ENCODE data around the gene ZNF414.
"Not testable (repeated sequence)": the region's sequence is repeated elsewhere in the genome, so short reads cannot be mapped to it uniquely, and the experiment has no call there.

Gene ZNF414

GRCh38 chr19:8513687-8514504, at the start of gene ZNF414:
Gene ZNF414, minus strand, starts transcription at chr19:8514167. Its CDS starts 121 bp downstream, at chr19:8514046.
- DNase-seq (ENCODE audit: low read depth in 2 of 2) = peak; percentile 92 to 99

DNA sequence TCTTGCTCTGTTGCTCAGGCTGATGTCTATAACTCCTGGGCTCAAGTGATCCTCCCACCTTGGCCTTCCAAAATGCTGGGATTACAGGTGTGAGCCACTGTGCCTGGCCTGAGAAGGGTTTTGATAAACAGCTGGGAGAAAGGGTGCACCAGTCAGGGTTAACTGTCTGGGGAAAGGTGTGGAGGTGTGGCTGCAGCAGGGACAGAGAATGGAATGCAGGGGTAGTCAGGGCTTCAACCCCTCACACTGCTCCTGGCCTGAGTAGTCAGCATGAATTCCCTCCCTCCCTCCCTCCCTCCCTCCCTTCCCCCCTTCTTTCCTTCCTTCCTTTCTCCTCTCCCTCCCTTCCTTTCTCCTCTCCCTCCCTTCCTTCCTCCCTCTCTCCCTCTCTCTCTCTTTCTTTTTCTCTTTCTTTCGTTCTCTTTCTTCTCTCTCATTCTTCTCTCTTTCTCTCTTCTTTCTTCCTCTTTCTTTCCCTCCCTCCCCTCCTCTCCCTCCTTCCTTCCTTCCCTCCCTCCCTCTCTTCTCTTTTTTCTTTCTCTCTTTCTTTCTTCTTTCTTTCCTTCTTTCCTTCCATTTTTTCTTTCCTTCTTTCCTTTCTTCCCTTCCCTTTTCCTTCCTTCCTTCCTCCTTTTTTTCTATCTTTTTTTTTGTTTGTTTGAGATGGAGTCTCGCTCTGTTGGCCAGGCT, 47.3 kb upstream of the ZNF414 start:
- no peak for DNase-seq (ENCODE audit: low read depth in 2 of 2)

DNA sequence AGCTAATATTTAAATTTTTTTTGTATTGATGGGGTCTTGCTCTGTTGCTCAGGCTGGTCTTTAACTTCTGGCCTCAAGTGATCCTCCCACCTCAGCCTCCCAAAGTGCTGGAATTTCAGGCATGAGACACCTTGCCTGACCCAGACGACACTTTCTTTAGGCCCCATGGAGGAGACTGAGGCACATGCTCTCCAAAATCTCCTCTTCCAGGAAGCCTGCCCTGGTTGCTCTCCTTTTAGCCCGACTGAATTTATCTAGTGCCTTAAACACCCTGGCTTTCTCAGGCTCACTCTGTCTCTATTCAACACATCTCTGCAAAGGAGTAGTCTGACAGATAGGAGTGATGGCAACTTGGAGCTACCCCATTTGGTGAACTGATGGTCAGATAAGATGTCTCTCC, 44.4 kb upstream of the ZNF414 start:
- DNase-seq (ENCODE audit: low read depth in 2 of 2) = no peak

- no peak for DNase-seq (ENCODE audit: low read depth in 2 of 2)
These were observed 43.8 kb upstream of the ZNF414 start for GRCh38 chr19:8557642-8558238.

GRCh38 chr19:8553729-8554128, 39.8 kb upstream of the ZNF414 start:
- DNase-seq (ENCODE audit: low read depth in 2 of 2) = not testable (repeated sequence)

DNA sequence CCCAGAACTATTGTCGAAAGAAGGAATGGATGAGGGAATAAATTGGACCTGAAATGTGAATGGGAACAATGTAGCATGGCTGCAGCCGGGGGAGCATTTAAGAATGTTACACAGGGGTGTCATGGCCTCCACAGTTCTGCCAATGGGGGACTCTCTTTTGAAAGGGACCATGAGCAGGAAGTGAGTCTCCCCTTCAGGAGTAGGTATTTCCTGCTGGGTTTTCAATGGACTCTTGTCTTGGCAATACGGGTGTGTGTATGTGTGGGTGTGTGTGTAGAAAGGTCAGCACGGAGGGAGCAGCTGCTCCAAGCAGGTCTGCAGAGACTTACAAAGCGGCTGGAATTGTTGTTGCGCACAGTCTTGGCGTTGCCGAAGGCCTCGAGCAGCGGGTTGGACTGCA, 38.8 kb upstream of the ZNF414 start:
- no peak for DNase-seq (ENCODE audit: low read depth in 2 of 2)

DNA sequence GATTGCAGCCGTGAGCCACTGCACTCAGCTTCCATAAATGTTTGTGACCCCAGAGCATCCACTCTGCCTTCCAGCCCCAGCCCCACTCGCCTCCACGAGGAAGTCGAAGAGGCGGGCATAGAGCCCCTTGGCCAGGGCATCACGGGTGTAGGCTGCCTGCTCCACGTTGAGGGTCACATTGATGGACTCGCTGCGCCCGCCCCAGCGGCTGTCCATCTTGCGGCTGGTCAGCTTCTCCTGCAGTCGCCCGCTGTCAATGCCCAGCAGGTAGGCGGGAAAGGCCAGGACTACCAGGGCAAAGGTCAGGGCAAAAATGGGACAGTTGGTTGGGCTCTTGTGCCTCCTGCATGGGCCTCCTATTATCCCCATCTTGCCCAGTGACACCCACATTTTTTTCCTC, 36.1 kb upstream of the ZNF414 start:
- no peak for DNase-seq (ENCODE audit: low read depth in 2 of 2)

DNA sequence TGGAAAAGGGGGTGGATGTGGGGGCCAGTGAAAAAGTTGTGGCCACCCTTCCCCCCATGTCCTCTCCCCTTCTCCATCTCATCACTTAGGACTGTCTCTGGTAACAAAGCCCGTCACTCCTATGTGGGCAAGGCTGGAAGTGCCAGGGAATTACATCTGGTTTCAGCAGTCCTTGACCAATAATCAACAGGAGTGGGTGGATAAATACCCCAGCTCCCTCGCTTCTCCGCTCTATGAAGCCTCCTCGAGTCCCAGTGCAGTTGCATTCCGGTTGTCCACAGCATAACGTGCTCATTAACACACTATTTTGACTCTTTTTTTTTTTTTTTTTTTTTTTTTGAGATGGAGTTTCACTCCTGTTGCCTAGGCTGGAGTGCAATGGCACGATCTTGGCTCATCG, 31.8 kb upstream of the ZNF414 start:
- DNase-seq (ENCODE audit: low read depth in 2 of 2) = no peak

GRCh38 chr19:8544168-8544567, 30.2 kb upstream of the ZNF414 start:
- no peak for DNase-seq (ENCODE audit: low read depth in 2 of 2)

- no peak for DNase-seq (ENCODE audit: low read depth in 2 of 2)
These were observed 25.7 kb upstream of the ZNF414 start for GRCh38 chr19:8539621-8540149.

DNA sequence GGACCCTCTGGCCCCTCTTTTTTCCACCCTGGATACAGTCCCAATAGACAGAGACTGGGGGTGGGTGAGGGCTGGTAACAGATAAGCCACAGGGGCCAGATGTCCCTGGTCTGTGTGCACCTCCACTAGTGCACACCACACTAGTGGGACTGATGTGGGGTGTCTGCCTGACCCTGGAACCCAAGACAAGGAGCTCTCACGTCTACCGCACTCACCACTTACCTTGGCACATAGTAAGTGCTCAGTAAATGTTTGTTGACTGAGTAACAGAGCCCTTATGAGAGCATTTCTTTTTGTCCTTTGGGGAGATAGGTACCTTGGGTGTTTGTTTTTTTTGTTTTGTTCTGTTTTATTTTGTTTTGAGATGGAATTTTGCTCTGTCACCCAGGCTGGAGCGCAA, 23.1 kb upstream of the ZNF414 start:
- DNase-seq (ENCODE audit: low read depth in 2 of 2) = no peak

- DNase-seq (ENCODE audit: low read depth in 2 of 2) = no peak
These were observed 22.3 kb upstream of the ZNF414 start for GRCh38 chr19:8536282-8536681.

GRCh38 chr19:8532225-8532624, 18.3 kb upstream of the ZNF414 start:
- no peak for DNase-seq (ENCODE audit: low read depth in 2 of 2)

- no peak for DNase-seq (ENCODE audit: low read depth in 2 of 2)
These were observed 17.5 kb upstream of the ZNF414 start for GRCh38 chr19:8531470-8531869.

- DNase-seq (ENCODE audit: low read depth in 2 of 2) = no peak
These were observed 16.2 kb upstream of the ZNF414 start for GRCh38 chr19:8530061-8530679.

DNA sequence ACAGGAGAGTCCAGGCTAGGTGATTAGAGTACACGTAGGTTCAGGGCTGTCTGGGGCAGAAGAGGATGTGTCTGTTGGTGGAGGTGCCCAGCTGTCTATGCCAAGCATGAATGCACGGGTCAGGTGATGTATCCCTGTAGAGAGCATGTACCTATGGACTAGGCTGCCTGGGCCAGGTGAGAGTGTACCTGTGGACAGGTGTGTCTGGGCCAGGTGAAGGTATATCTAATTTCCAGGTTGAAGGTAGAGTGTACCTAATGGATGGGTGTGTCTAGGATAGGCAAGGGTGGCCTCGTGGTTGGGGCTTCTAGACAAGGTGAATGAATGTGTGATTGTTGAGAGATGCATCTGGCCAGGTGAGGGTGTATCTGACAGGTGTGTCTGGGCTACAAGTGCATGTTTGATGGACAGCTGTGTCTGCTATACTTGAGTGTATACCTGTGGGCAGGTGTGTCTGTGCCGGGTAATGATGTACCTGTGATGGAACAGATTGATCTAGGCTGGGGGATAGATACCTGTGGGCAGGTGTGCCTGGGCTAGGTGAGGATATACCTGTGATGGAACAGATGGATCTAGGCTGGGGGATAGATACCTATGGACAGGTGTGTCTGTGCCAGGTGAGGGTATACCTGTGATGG, 15.5 kb upstream of the ZNF414 start:
- DNase-seq (ENCODE audit: low read depth in 2 of 2) = no peak

DNA sequence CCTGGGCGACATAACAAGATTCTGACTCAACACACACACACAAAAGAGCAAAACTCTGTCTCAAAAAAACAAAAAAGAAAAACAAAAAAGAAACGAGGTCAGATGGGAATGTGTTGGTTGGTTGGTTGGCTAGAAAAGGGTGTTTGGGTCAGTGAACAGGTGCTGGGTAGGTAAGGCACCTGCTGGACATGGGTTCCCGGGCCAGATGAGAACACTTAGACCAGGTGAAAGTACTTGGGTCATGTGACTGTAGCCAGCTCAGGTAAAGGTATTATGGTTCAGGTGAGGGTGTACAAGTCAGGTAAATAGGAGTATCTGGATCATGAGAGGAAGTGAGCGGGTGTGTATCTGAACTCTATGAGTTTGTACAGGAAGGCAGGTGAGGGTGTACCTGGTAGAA, 14.5 kb upstream of the ZNF414 start:
- no peak for DNase-seq (ENCODE audit: low read depth in 2 of 2)

DNA sequence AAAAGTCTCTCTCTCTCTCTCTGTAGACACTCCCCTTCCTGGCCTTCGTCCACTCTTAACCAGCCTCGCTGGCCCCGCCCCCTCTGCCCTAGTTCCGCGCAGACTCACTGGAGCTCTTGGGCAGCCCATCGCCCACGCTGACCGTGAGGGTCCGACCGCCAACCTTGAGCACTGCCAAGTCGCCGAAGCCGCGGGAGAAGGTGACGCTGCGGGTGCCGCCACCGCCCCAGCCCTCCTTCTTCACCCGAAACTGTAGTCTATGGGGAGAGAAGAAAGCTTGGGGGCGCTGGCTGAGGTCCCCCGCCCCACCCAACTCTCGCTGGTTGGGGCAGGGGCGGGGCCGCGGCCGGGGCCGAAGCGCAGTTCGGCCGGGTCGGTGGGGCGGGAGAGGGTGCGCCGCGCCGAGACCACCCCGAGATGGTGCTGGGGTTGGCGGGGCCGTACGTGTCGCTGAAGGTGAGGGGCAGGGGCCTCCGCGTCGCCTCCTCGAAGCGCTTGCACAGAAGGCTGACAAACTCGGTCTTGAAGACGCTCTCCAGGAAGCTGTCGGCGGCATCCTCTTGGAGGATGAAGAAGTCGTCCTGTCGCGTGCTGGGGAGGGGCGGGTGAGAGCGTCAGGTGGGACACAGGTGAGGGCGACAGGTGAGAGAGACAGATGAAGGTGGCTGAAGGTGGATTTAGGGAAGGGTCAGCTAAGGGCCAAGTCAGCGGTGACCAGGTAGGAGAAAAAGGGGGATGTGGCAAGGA, 12.6 kb upstream of the ZNF414 start:
- no peak for DNase-seq (ENCODE audit: low read depth in 2 of 2)

DNA sequence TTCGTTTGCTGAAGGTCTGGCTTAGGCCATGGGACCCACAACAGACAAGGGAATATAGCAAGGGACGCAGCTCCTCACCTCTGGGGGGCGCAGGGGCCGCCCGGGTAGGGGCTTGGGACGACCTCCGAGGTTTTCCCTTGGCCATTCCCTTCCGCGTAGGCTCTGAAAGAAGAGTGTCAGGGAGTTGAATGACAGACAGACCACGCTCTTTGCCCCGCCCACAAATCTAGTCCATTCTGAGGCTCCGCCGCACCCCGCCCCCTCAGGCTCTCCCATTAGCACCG, 11.4 kb upstream of the ZNF414 start:
- DNase-seq (ENCODE audit: low read depth in 2 of 2) = no peak

GRCh38 chr19:8519388-8519787, 5.4 kb upstream of the ZNF414 start:
- no peak for DNase-seq (ENCODE audit: low read depth in 2 of 2)

DNA sequence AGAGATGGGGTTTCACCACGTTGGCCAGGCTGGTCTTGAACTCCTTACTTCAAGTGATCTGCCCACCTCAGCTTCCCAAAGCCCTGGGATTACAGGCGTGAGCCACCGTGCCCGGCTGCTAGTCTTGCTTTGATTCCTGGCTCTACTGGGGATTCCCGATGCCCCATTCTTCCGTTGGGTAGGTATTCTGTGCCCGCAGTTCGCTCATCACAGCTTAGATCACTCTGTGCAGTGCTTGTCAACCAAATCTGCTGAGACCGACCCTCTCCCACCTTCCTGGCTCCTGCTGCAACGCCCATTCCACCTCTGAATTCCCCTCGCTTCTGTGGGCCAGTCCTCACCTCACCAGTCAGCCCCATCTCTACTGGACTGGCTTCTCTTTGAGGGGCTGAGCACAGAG, 4.6 kb upstream of the ZNF414 start:
- DNase-seq (ENCODE audit: low read depth in 2 of 2) = no peak

All from stimulated activated CD4-positive, alpha-beta T cell treated with anti-CD3 and anti-CD28 coated beads, Interleukin-1b, Interleukin-23, amount 100 ng/mL, for 1 hour (primary cell).